GM23338 (cell line): ENCODE results near the gene HGFAC. TPM values are rescaled to one million over a fixed set of nuclear protein-coding genes. Genes with fewer than 3 reads are reported as not detected.
A peak's percentile ranks its signal among the peaks of the same experiment; 100 is the strongest.

Experiments used
- ATAC-seq: fragments of 200-7000 bp; cut with Tn5 transposase; 3 replicates; pipeline ENCODE4 v1.9.1; 2020
- DNase-seq: peaks from one replicate; pipeline ENCODE4 v3.0.0-alpha.2; 2015; ENCODE audit warnings: low spot score
- H2AFZ ChIP-seq: fragments of 200-600 bp; sonication (generic); 2 replicates; pipeline ENCODE4 v1.8.0; 2016; ENCODE audit warnings: antibody characterized with exemption, mild to moderate bottlenecking, moderate library complexity
- H3F3A ChIP-seq: fragments of 200-600 bp; sonication (generic); replicated peaks from 2 replicates; pipeline ENCODE4 v1.8.0; 2017; ENCODE audit warnings: antibody characterized with exemption, mixed run types, low read depth
- H3K27ac ChIP-seq: fragments of 200-600 bp; sonication (generic); 2 replicates; pipeline ENCODE4 v1.6.1; 2016; ENCODE audit warnings: low read depth
- H3K27me3 ChIP-seq: fragments of 200-600 bp; sonication (generic); 2 replicates; pipeline ENCODE4 v1.8.0; 2016; ENCODE audit warnings: mild to moderate bottlenecking, mixed run types, moderate library complexity; ENCODE audit not compliant: insufficient read depth
- H3K36me3 ChIP-seq: fragments of 200-600 bp; sonication (generic); 2 replicates; pipeline ENCODE4 v1.8.0; 2016; ENCODE audit warnings: mild to moderate bottlenecking; ENCODE audit not compliant: insufficient read depth
- H3K4me1 ChIP-seq: fragments of 200-600 bp; sonication (generic); 2 replicates; pipeline ENCODE4 v1.8.0; 2016; ENCODE audit warnings: mild to moderate bottlenecking, moderate library complexity; ENCODE audit not compliant: insufficient read depth
- H3K4me2 ChIP-seq: fragments of 200-600 bp; sonication (generic); 2 replicates; pipeline ENCODE4 v1.7.1; 2017; ENCODE audit warnings: mixed run types
- H3K4me3 ChIP-seq: fragments of 200-600 bp; sonication (generic); 2 replicates; pipeline ENCODE4 v1.6.1; 2016; ENCODE audit warnings: mixed run types
- H3K79me2 ChIP-seq: fragments of 200-600 bp; sonication (generic); replicated peaks from 2 replicates; pipeline ENCODE4 v1.8.0; 2017; ENCODE audit warnings: mild to moderate bottlenecking; ENCODE audit not compliant: insufficient read depth
- H3K9me2 ChIP-seq: fragments of 200-600 bp; sonication (generic); 2 replicates; pipeline ENCODE4 v1.8.0; 2017; ENCODE audit not compliant: insufficient read depth
- H4K20me1 ChIP-seq: fragments of 200-600 bp; sonication (generic); replicated peaks from 2 replicates; pipeline ENCODE4 v1.8.0; 2017; ENCODE audit warnings: mild to moderate bottlenecking; ENCODE audit not compliant: insufficient read depth
- H3K27ac Mint-ChIP-seq: 2 replicates; pipeline ENCODE4 v1.8.0; 2020; ENCODE audit warnings: inconsistent platforms, mild to moderate bottlenecking, moderate library complexity, mixed read lengths
- H3K27me3 Mint-ChIP-seq: 3 replicates; pipeline ENCODE4 v1.8.0; 2022; ENCODE audit warnings: low read depth, mild to moderate bottlenecking, moderate library complexity, mixed read lengths, inconsistent platforms; ENCODE audit not compliant: insufficient read depth, poor library complexity
- H3K36me3 Mint-ChIP-seq: 3 replicates; pipeline ENCODE4 v1.8.0; 2021; ENCODE audit warnings: low read depth, mild to moderate bottlenecking, inconsistent platforms, moderate library complexity, mixed read lengths
- H3K4me1 Mint-ChIP-seq: 3 replicates; pipeline ENCODE4 v1.8.0; 2020; ENCODE audit warnings: mild to moderate bottlenecking, inconsistent platforms, mixed read lengths
- H3K4me3 Mint-ChIP-seq: 3 replicates; pipeline ENCODE4 v1.8.0; 2021; ENCODE audit warnings: moderate library complexity, mild to moderate bottlenecking, inconsistent platforms, mixed read lengths
- H3K9me3 Mint-ChIP-seq: 3 replicates; pipeline ENCODE4 v1.8.0; 2020; ENCODE audit warnings: moderate library complexity, mild to moderate bottlenecking, inconsistent platforms, mixed read lengths
- CREB1 ChIP-seq: fragments of 250-450 bp; sonication (Bioruptor Pico); IDR thresholded peaks from 2 replicates; pipeline ENCODE4 v1.5.0; 2020; ENCODE audit warnings: low read depth, mild to moderate bottlenecking, moderate library complexity
- EZH2 ChIP-seq: fragments of 200-600 bp; sonication (generic); IDR thresholded peaks from one replicate; pipeline ENCODE4 v1.8.0; 2017; ENCODE audit warnings: antibody characterized with exemption, mild to moderate bottlenecking, low read depth; ENCODE audit not compliant: unreplicated experiment
- EZH2phosphoT487 ChIP-seq: fragments of 200-600 bp; sonication (generic); IDR thresholded peaks from one replicate; pipeline ENCODE4 v1.8.1; 2018; ENCODE audit warnings: antibody characterized with exemption; ENCODE audit not compliant: unreplicated experiment
- JUNB ChIP-seq: IDR thresholded peaks from one replicate; pipeline ENCODE4 v1.6.1; 2016; ENCODE audit warnings: antibody characterized with exemption; ENCODE audit not compliant: unreplicated experiment
- NANOG ChIP-seq: IDR thresholded peaks from 2 replicates; pipeline ENCODE4 v1.6.1; 2016; ENCODE audit warnings: antibody characterized with exemption, borderline replicate concordance
- POLR2AphosphoS5 ChIP-seq: IDR thresholded peaks from 2 replicates; pipeline ENCODE4 v1.6.1; 2016; ENCODE audit warnings: antibody characterized with exemption, low read depth
- STAT1 ChIP-seq: IDR thresholded peaks from one replicate; pipeline ENCODE4 v1.6.1; 2016; ENCODE audit warnings: antibody characterized with exemption; ENCODE audit not compliant: unreplicated experiment
- ZNF114 ChIP-seq: fragments of 250-450 bp; sonication (Bioruptor Pico); IDR thresholded peaks from 2 replicates; pipeline ENCODE4 v1.5.0; 2020; ENCODE audit warnings: mild to moderate bottlenecking, moderate library complexity
- ZNF331 ChIP-seq: fragments of 250-450 bp; sonication (Bioruptor Pico); IDR thresholded peaks from 2 replicates; pipeline ENCODE4 v1.5.0; 2020; ENCODE audit warnings: low read depth, mild to moderate bottlenecking, moderate library complexity
- polyA plus RNA-seq: library from polyadenylated mRNA; unstranded; fragments of >200 nt; fragmentation: Nextera tagmentation; extraction: Ambion mirVana; gene quantifications from 2 replicates; pipeline ENCODE4 v1.2.1, GENCODE V29; 2016
- total RNA-seq: library from RNA; depleted of rRNA; stranded (reverse); fragments of >200 nt; shearing (Covaris generic); gene quantifications from 2 replicates; pipeline ENCODE4 v1.2.3, GENCODE V29; 2014
- TF ChIP-seq, protein P1 (sequence below): IDR thresholded peaks from one replicate; pipeline ENCODE4 v1.6.1; 2018; ENCODE audit warnings: antibody characterized with exemption; ENCODE audit not compliant: unreplicated experiment
- TF ChIP-seq, protein P2 (sequence below), 2 experiments: fragments of 200-600 bp in 1 of 2; sonication (generic) in 1 of 2; conservative IDR thresholded peaks; 2 replicates each; pipeline versions ENCODE4 v1.5.1 to v1.6.1; 2016 to 2017; ENCODE audit warnings: antibody characterized with exemption in 2 of 2, low read depth in 2 of 2, mild to moderate bottlenecking in 2 of 2, moderate library complexity in 1 of 2
- TF ChIP-seq, protein P3 (sequence below): fragments of 250-450 bp; sonication (Bioruptor Pico); IDR thresholded peaks from 2 replicates; pipeline ENCODE4 v1.5.0; 2020; ENCODE audit warnings: mild to moderate bottlenecking, moderate library complexity
- TF ChIP-seq, protein P4 (sequence below): IDR thresholded peaks from 2 replicates; pipeline ENCODE4 v1.6.1; 2016; ENCODE audit warnings: antibody characterized with exemption

Gene HGFAC
- total and polyA plus RNA-seq, 2 experiments from 2014 or later = 0.94 TPM; not detected in 1

DNA sequence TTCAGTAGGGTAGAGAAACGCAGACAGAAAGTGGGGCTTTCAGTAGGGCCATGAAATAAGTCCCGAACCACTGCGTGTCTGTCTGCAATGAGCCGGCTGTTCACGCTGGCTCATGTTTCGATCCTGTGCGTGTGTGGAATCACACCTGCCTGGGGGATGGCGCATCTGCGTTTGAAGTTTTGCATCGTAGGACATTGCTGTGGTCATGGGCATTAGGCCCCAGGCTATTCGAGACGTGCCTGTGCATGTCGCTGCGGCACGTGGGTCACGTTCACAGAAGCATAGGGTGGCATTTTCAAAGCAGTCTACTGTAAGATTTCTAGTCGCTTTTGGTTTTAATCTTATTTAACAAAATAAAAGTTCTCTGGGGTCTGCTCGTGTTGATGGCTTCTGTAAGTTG lies 25.5 kb upstream of the HGFAC start:
- Histone ChIP-seq H3K4me3 (no peak overlapping the region), H2AFZ (no peak overlapping the region), H3K9me2 (no peaks in the 10 kb centered on the region), H3F3A (no peaks in the 10 kb centered on the region), H3K4me1 (no peaks in the 10 kb centered on the region), H3K4me2 (no peak overlapping the region), H3K36me3 (no peaks in the 10 kb centered on the region), H3K79me2 (no peaks in the 10 kb centered on the region), H4K20me1 (no peaks in the 10 kb centered on the region), H3K27me3 (no peaks in the 10 kb centered on the region), H3K27ac (0 out of 2 replicates have a peak overlapping the region, but pooled peaks have one; percentile 50)
- TF ChIP-seq NANOG (no peak), EZH2phosphoT487 (no peak), EZH2 (no peak), ZNF114 (no peak), CREB1 (CRISPR knock-in tag) (no peak), JUNB (no peak), STAT1 (no peak), ZNF331 (CRISPR knock-in tag) (no peak), POLR2AphosphoS5 (no peak)
- TF ChIP-seq, protein P1, sequence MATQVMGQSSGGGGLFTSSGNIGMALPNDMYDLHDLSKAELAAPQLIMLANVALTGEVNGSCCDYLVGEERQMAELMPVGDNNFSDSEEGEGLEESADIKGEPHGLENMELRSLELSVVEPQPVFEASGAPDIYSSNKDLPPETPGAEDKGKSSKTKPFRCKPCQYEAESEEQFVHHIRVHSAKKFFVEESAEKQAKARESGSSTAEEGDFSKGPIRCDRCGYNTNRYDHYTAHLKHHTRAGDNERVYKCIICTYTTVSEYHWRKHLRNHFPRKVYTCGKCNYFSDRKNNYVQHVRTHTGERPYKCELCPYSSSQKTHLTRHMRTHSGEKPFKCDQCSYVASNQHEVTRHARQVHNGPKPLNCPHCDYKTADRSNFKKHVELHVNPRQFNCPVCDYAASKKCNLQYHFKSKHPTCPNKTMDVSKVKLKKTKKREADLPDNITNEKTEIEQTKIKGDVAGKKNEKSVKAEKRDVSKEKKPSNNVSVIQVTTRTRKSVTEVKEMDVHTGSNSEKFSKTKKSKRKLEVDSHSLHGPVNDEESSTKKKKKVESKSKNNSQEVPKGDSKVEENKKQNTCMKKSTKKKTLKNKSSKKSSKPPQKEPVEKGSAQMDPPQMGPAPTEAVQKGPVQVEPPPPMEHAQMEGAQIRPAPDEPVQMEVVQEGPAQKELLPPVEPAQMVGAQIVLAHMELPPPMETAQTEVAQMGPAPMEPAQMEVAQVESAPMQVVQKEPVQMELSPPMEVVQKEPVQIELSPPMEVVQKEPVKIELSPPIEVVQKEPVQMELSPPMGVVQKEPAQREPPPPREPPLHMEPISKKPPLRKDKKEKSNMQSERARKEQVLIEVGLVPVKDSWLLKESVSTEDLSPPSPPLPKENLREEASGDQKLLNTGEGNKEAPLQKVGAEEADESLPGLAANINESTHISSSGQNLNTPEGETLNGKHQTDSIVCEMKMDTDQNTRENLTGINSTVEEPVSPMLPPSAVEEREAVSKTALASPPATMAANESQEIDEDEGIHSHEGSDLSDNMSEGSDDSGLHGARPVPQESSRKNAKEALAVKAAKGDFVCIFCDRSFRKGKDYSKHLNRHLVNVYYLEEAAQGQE = no peak
- TF ChIP-seq, protein P2, sequence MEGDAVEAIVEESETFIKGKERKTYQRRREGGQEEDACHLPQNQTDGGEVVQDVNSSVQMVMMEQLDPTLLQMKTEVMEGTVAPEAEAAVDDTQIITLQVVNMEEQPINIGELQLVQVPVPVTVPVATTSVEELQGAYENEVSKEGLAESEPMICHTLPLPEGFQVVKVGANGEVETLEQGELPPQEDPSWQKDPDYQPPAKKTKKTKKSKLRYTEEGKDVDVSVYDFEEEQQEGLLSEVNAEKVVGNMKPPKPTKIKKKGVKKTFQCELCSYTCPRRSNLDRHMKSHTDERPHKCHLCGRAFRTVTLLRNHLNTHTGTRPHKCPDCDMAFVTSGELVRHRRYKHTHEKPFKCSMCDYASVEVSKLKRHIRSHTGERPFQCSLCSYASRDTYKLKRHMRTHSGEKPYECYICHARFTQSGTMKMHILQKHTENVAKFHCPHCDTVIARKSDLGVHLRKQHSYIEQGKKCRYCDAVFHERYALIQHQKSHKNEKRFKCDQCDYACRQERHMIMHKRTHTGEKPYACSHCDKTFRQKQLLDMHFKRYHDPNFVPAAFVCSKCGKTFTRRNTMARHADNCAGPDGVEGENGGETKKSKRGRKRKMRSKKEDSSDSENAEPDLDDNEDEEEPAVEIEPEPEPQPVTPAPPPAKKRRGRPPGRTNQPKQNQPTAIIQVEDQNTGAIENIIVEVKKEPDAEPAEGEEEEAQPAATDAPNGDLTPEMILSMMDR (conservative IDR thresholded peaks at IDR 0.05; ENCODE audit: low read depth in 2 of 2) = no peak
- TF ChIP-seq, protein P3, sequence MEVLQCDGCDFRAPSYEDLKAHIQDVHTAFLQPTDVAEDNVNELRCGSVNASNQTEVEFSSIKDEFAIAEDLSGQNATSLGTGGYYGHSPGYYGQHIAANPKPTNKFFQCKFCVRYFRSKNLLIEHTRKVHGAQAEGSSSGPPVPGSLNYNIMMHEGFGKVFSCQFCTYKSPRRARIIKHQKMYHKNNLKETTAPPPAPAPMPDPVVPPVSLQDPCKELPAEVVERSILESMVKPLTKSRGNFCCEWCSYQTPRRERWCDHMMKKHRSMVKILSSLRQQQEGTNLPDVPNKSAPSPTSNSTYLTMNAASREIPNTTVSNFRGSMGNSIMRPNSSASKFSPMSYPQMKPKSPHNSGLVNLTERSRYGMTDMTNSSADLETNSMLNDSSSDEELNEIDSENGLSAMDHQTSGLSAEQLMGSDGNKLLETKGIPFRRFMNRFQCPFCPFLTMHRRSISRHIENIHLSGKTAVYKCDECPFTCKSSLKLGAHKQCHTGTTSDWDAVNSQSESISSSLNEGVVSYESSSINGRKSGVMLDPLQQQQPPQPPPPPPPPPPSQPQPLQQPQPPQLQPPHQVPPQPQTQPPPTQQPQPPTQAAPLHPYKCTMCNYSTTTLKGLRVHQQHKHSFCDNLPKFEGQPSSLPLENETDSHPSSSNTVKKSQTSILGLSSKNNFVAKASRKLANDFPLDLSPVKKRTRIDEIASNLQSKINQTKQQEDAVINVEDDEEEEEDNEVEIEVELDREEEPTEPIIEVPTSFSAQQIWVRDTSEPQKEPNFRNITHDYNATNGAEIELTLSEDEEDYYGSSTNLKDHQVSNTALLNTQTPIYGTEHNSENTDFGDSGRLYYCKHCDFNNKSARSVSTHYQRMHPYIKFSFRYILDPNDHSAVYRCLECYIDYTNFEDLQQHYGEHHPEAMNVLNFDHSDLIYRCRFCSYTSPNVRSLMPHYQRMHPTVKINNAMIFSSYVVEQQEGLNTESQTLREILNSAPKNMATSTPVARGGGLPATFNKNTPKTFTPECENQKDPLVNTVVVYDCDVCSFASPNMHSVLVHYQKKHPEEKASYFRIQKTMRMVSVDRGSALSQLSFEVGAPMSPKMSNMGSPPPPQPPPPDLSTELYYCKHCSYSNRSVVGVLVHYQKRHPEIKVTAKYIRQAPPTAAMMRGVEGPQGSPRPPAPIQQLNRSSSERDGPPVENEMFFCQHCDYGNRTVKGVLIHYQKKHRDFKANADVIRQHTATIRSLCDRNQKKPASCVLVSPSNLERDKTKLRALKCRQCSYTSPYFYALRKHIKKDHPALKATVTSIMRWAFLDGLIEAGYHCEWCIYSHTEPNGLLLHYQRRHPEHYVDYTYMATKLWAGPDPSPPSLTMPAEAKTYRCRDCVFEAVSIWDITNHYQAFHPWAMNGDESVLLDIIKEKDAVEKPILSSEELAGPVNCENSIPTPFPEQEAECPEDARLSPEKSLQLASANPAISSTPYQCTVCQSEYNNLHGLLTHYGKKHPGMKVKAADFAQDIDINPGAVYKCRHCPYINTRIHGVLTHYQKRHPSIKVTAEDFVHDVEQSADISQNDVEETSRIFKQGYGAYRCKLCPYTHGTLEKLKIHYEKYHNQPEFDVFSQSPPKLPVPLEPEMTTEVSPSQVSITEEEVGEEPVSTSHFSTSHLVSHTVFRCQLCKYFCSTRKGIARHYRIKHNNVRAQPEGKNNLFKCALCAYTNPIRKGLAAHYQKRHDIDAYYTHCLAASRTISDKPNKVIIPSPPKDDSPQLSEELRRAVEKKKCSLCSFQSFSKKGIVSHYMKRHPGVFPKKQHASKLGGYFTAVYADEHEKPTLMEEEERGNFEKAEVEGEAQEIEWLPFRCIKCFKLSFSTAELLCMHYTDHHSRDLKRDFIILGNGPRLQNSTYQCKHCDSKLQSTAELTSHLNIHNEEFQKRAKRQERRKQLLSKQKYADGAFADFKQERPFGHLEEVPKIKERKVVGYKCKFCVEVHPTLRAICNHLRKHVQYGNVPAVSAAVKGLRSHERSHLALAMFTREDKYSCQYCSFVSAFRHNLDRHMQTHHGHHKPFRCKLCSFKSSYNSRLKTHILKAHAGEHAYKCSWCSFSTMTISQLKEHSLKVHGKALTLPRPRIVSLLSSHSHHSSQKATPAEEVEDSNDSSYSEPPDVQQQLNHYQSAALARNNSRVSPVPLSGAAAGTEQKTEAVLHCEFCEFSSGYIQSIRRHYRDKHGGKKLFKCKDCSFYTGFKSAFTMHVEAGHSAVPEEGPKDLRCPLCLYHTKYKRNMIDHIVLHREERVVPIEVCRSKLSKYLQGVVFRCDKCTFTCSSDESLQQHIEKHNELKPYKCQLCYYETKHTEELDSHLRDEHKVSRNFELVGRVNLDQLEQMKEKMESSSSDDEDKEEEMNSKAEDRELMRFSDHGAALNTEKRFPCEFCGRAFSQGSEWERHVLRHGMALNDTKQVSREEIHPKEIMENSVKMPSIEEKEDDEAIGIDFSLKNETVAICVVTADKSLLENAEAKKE (CRISPR knock-in tag) = no peak
- TF ChIP-seq, protein P4, sequence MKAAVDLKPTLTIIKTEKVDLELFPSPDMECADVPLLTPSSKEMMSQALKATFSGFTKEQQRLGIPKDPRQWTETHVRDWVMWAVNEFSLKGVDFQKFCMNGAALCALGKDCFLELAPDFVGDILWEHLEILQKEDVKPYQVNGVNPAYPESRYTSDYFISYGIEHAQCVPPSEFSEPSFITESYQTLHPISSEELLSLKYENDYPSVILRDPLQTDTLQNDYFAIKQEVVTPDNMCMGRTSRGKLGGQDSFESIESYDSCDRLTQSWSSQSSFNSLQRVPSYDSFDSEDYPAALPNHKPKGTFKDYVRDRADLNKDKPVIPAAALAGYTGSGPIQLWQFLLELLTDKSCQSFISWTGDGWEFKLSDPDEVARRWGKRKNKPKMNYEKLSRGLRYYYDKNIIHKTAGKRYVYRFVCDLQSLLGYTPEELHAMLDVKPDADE = no peak
- ATAC-seq = no peak
- Mint-ChIP-seq H3K27me3 (peaks cover 13% of the 10 kb centered on the region), H3K4me1 (no peaks in the 10 kb centered on the region; the same call in 1 of the 3 replicates), H3K27ac (no peak overlapping the region; the same call in none of the 2 replicates), H3K4me3 (no peak overlapping the region), H3K36me3 (no peaks in the 10 kb centered on the region), H3K9me3 (no peaks in the 10 kb centered on the region)
- DNase-seq = no peak
